Measurements from ENCODE around the gene BNIP5. TPM values are rescaled to one million over a fixed set of nuclear protein-coding genes. Genes with fewer than 3 reads are reported as not detected.

Gene BNIP5
- total and polyA plus RNA-seq, 2 donors from 2014 or later = 0.44 TPM; not detected in 1

- FAIRE-seq (no peak), DNase-seq (no peak)
- Histone ChIP-seq H3K27ac (ENCODE audit: low read depth in 2 of 2, low read length in 2 of 2) (no peak overlapping the region), H3K36me3 (ENCODE audit: control insufficient read depth in 2 of 3, insufficient read depth in 3 of 3, low read length in 3 of 3) (no peaks in the 10 kb centered on the region), H3K27me3 (ENCODE audit: control insufficient read depth, insufficient read depth, low read length) (no peaks in the 10 kb centered on the region), H3K4me1 (ENCODE audit: control insufficient read depth in 2 of 3, insufficient read depth in 2 of 3, low read depth in 1 of 3, low read length in 3 of 3) (peaks cover 0 to 3% (median 0%) of the 10 kb centered on the region in 3 donors), H3K9me3 (ENCODE audit: control insufficient read depth in 2 of 3, insufficient read depth in 1 of 3, low read length in 3 of 3) (peaks cover 0 to 4% (median 0%) of the 10 kb centered on the region in 3 donors), H3K9ac (ENCODE audit: low read length in 3 of 3) (no peak overlapping the region), H3K4me3 (ENCODE audit: low read length in 3 of 3) (no peak overlapping the region)
- intact Hi-C loops (cut with DNase I) = no loop called here
- no peak for TF ChIP-seq CTCF (IDR thresholded peaks at IDR 0.05; ENCODE audit: borderline replicate concordance, extremely low read depth, insufficient read depth)
Measured at GRCh38 chr6:36267731-36268477, 68.8 kb downstream of the BNIP5 start.

GRCh38 chr6:36266913-36267644 is 69.6 kb downstream of the BNIP5 start:
- TF ChIP-seq CTCF (IDR thresholded peaks at IDR 0.05; ENCODE audit: borderline replicate concordance, extremely low read depth, insufficient read depth) = no peak
- no peak for DNase-seq
- Histone ChIP-seq H3K36me3 (ENCODE audit: control insufficient read depth in 2 of 3, insufficient read depth in 3 of 3, low read length in 3 of 3) (no peaks in the 10 kb centered on the region), H3K4me3 (ENCODE audit: low read length in 3 of 3) (no peak overlapping the region), H3K4me1 (ENCODE audit: control insufficient read depth in 2 of 3, insufficient read depth in 2 of 3, low read depth in 1 of 3, low read length in 3 of 3) (peaks cover 0 to 3% (median 0%) of the 10 kb centered on the region in 3 donors), H3K9me3 (ENCODE audit: control insufficient read depth in 2 of 3, insufficient read depth in 1 of 3, low read length in 3 of 3) (peaks cover 0 to 4% (median 0%) of the 10 kb centered on the region in 3 donors), H3K27me3 (ENCODE audit: control insufficient read depth, insufficient read depth, low read length) (no peaks in the 10 kb centered on the region), H3K9ac (ENCODE audit: low read length in 3 of 3) (no peak overlapping the region), H3K27ac (ENCODE audit: low read depth in 2 of 2, low read length in 2 of 2) (no peak overlapping the region)
- intact Hi-C loops (cut with DNase I) = no loop called here
- FAIRE-seq = no peak

Other genes starting within 250 kb of the BNIP5 start
- gene MAPK13, start 206.4 kb downstream of the BNIP5 start, total RNA-seq = 43.3 TPM
- gene MAPK13, start 206.4 kb downstream of the BNIP5 start, polyA plus RNA-seq (ENCODE audit: insufficient read depth, low read depth, low replicate concordance) = 20.3 TPM
- 29.5 TPM for gene BRPF3, start 140.1 kb downstream of the BNIP5 start, total RNA-seq
- gene BRPF3, start 140.1 kb downstream of the BNIP5 start, polyA plus RNA-seq (ENCODE audit: insufficient read depth, low read depth, low replicate concordance) = 10.2 TPM
- gene PNPLA1, start 66.8 kb downstream of the BNIP5 start, total RNA-seq = 0.19 TPM
- 1.2 TPM for gene PNPLA1, start 66.8 kb downstream of the BNIP5 start, polyA plus RNA-seq (ENCODE audit: insufficient read depth, low read depth, low replicate concordance)
- 4.6 TPM for gene ETV7, start 50.8 kb upstream of the BNIP5 start, total RNA-seq
- gene ETV7, start 50.8 kb upstream of the BNIP5 start, polyA plus RNA-seq (ENCODE audit: insufficient read depth, low read depth, low replicate concordance) = 0.99 TPM
- gene PXT1, start 106.0 kb upstream of the BNIP5 start, total RNA-seq = 0.13 TPM
- gene PXT1, start 106.0 kb upstream of the BNIP5 start, polyA plus RNA-seq (ENCODE audit: insufficient read depth, low read depth, low replicate concordance) = not detected
- gene KCTD20, start 106.1 kb upstream of the BNIP5 start, total RNA-seq = 35.6 TPM
- 11.5 TPM for gene KCTD20, start 106.1 kb upstream of the BNIP5 start, polyA plus RNA-seq (ENCODE audit: insufficient read depth, low read depth, low replicate concordance)
- gene STK38, start 210.6 kb upstream of the BNIP5 start, total RNA-seq = 30.4 TPM
- gene STK38, start 210.6 kb upstream of the BNIP5 start, polyA plus RNA-seq (ENCODE audit: insufficient read depth, low read depth, low replicate concordance) = 21.3 TPM

All from kidney (tissue), 14 donors.